HG03342 (cell line): ENCODE results near the gene MAP6D1.

Source experiments
- ATAC-seq: cut with Tn5 transposase; IDR thresholded peaks from one replicate; pipeline ENCODE4 v1.9.1; 2021; ENCODE audit warnings: mild to moderate bottlenecking, moderate library complexity; ENCODE audit not compliant: unreplicated experiment

MAP6D1 gene

GRCh38 chr3:183824761-183825455 is 469 bp downstream of the MAP6D1 start:
- peak; percentile 26 for ATAC-seq

GRCh38 chr3:183823963-183824362 is 1.4 kb downstream of the MAP6D1 start:
- ATAC-seq: no peak

DNA sequence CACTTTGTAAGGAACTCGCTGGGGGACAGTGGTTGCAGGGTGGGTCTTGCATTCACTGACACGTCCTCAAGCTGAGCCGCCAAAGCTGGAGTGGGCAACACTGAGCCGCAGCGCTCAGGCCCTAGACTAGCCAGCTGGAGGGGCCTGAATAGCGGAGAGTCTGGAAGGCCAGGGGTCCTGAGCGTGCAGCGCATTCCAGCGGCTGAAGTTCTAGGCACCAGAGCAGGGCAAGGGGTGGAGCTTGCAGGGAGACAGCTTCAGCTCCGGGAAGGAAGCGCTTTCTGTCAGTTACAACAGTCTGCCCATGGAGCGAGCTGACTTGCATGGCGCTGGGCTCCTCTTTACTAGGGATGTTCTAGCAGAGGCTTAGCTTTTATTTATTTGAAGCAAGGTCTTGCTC is 2.7 kb downstream of the MAP6D1 start:
- ATAC-seq: no peak

DNA sequence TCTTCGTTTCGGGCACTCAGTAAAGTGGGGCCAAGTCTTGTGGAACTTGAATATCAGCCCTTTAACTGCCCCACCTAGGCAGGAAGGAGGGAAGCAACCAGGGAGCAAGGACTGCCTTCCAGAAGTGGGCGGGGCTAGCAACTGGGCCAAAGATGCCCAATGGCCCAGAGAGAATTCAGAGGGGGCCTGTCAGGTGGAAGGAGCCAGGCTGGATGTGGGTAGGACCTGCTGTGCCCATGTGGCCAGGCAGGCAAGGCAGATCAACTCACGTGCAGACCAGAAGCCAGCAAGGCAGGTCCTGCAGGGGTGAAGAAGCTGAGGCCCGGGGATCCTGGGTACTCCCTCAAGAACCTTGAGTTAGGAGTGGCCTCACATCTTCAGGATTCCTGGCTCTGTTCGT is 5.5 kb downstream of the MAP6D1 start:
- ATAC-seq: no peak

DNA sequence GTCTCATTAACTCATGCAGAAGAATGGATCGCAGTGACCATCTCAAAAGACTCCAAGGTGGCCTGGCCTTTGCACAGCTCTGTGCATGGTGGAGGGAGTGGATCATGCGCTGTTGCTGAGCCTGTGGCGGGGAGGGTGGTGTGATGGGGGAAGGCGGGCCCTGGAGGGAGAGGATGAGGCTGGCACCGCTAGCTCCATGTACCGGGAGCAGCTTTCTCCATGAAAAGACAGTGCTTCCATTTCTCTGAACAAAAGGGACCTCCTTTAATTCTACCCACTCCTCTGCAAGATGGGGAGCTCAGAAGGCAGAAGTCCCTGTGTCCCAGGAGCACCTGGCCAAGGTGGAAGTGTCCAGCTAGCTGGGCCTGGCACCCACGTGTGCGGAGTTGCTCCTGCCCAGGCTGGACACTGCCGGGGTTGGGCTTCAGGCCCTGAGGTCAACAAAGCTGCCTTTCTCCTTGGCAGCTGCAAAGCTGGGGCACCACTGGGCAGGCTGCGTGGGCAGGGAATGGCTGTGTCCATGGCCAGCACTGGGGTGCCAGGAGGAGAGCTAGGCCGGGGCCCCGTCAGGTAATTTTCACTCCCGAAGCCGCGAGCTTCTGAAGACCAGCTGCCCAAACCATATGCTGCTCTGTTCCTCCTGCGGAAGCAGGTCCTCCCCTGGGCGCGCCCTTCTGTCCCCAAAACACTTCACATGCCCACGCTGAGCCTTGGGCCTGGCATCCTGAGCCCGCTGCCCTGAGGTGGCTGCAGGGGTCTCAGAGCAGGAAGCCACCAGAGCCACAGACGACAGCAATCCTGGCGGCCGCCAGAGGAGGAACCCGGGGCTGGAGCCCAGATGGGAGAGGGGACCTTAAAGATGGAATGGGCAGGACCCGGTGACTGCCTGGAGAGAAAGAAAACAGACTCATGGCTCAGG is 6.4 kb downstream of the MAP6D1 start:
- no peak for ATAC-seq

GRCh38 chr3:183818041-183818620 is 7.2 kb downstream of the MAP6D1 start:
- no peak for ATAC-seq

- no peak for ATAC-seq
These were observed 7.7 kb downstream of the MAP6D1 start for GRCh38 chr3:183817639-183818038.

GRCh38 chr3:183816681-183817510 is 8.5 kb downstream of the MAP6D1 start:
- ATAC-seq: no peak

DNA sequence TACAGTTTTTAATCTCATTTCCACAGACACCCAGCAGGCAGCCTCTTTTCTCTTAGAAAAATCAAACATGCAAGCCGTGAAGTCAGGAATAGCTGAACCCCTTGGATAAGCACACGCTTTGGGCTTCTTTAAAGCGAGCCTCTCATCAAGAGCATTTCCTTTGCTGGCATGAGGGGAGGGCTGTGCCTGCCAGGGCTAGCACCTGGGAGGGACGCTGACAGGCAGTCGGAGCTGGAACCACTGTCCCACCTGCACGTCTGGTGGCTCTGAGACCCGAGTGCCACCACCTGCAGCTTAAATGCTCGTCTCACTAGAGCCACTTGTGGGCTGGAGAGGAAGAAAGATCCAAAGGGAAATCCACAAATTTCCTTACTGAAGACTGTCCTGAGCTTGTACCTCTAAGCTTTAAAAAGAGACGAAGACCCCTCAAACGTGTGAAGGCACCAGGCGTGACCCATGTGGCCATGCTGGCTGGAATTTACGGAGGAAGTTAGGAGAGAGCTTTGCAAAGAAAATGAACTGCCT is 9.4 kb downstream of the MAP6D1 start:
- no peak for ATAC-seq

DNA sequence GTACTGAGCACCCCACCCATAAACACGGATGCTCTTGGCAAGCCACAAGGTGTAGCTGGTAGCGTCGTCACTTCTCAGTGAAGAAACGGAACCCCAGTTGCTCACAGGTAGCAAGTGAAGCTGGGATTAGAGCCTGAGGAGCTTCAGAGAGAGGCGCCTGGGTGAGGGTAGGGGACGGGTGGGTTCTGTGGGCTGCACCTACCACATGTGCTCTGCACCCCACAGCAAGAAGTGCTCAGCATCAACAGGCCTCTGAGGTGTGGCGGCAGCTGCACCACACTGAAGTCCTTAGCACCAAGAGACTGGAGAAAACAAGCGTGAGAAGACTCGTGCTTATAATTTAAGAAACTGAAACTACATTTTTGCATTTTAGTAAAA is 9.8 kb downstream of the MAP6D1 start:
- ATAC-seq: no peak

DNA sequence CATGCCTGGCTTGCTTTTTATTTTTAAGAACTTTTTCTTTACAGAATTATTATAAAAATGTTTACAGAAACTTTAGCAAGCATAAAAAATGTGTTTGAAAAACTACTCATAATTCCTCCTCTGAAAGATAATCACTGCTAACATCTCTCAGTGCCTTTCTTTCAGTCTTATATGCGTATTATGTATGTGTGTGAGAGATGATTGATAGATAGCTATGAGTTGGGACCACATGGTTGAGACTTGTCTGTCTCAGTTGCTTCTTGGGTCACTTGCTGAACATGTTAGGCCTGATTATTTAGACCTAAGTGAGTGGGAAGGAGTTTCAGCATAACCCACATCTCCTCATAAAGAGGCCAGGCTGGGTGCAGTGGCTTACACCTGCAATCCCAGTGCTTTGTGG is 11.1 kb downstream of the MAP6D1 start:
- ATAC-seq: no peak

GRCh38 chr3:183812761-183813445 is 12.5 kb downstream of the MAP6D1 start:
- ATAC-seq: no peak

DNA sequence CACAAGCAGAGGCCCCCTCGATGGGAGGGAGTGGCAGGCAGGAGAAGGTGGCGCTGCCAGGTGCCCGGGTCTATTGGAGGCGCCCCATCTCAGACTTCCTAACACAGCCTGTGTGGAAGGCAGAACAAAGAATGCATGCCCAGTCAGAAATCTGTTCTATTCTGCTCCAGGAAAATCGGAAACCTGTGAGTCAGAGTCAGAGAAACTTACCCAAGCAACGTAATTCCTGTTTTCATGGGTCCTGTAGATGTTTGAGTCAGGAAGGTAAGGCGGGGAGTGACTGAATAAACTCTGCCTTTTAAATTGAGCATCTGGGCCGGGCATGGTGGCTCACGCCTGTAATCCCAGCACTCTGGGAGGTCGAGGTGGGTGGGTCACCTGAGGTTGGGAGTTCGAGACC is 13.7 kb downstream of the MAP6D1 start:
- no peak for ATAC-seq

- no peak for ATAC-seq
These were observed 14.5 kb downstream of the MAP6D1 start for GRCh38 chr3:183810643-183811594.

- no peak for ATAC-seq
These were observed 16.1 kb downstream of the MAP6D1 start for GRCh38 chr3:183809270-183809669.

DNA sequence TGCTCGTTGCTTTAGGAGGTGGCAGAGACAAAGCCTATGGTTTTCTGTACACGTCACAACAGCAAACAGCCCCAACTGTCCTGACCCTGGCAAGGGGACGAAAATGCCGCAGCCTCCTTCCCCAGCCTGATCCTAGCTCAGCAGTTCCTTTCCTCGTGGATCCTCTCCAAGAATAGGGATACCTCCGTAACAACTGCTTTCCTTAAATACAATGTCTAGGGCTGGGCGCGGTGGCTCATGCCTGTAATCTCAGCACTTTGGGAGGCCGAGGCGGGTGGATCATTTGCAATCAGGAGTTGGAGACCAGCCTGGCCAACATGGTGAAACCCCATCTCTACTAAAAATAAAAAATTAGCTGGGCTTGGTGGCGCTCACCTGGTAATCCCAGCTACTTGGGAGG is 17.0 kb downstream of the MAP6D1 start:
- ATAC-seq: no peak

DNA sequence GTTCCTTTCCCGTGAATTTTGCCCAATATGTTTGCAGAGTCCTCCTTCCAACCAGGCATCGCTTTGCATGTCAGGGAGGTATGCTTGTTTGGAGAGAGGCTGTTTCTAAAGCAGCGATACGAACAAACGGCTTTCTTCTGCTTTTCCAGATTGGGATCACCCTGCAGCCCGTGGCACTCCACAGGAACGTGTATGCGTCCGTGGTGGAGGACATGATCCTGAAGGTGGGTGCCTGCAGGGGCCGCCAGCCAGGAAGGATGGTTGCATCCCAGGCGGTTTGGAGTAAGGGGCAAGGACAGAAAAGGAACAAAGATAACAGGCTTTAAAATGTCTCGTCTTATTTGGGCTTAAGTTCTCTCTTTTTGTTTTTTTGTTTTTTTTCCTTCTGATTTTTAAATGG is 17.5 kb downstream of the MAP6D1 start:
- ATAC-seq: no peak

- no peak for ATAC-seq
These were observed 18.1 kb downstream of the MAP6D1 start for GRCh38 chr3:183807209-183807728.

- ATAC-seq: no peak
These were observed 22.4 kb downstream of the MAP6D1 start for GRCh38 chr3:183802989-183803388.
